Activated CD4-positive, alpha-beta T cell treated with anti-CD3 and anti-CD28 coated beads, Interleukin-2, Interleukin-4, amounts not matched to agents 100 ng/mL and 50 ng/mL, durations not matched to agents 16 hours and 8 hours (primary cell): ENCODE results near the gene STAG1.
"Not testable (repeated sequence)": the region's sequence is repeated elsewhere in the genome, so short reads cannot be mapped to it uniquely, and the experiment has no call there.

Source experiments
- DNase-seq: peaks from one replicate; pipeline ENCODE4 v3.0.0-alpha.2; 2020; ENCODE audit warnings: low spot score

The STAG1 gene

DNA sequence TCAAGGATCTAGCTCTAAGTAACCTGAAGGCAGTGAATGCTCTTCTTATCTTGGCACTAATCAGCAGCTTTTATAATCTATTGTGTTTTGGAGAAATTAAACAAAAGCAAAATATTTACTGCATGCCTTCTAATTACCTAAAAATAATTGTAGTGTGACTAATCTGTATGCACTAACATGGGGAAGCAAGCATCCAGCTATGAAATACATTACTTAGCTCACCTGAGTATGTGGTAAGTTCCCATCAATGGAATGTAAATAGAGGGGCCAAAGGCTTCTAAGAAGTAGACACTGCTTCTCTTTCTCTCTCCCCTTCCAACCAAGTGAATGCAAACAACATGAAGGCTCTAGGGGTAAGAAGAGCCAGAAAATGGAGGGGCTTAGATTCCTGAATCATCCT is 165.6 kb downstream of the STAG1 start:
- no peak for DNase-seq

DNA sequence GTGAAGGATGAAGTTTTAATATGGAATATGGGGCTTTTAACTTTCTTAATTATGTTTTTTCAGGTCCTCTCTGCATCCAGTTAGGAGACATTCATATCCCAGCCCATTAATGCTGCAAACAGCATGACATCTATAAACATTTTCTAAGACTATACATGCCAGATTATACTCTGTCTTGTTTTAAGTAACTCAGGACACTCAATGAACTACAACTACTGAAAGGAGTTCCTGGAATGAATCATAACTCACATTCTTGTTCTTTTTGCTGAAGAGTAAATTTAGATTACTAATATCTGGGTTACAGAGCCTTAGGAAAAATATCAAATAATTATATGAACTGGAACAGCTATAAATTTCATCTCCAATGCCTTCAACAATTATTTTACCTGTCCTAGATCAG is 167.4 kb downstream of the STAG1 start:
- peak; percentile 11 for DNase-seq

DNA sequence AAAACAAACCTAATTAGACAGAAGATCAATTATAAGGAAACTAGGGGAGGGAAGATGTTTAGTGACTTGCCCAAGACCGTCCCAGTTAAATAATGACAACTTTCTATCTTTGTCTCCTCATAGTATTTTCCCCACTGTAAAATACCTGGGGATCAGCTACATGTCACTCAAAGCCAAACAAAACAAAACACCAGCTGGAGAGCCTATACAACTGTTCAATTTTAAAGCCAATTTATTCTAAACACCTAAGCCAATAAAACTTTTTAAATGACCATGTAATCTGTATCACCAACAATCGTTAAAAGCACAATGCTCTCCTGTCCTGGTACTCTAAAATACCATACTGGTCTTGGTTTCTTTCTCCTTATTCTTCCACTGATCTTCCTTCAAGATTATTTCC is 168.4 kb downstream of the STAG1 start:
- no peak for DNase-seq

DNA sequence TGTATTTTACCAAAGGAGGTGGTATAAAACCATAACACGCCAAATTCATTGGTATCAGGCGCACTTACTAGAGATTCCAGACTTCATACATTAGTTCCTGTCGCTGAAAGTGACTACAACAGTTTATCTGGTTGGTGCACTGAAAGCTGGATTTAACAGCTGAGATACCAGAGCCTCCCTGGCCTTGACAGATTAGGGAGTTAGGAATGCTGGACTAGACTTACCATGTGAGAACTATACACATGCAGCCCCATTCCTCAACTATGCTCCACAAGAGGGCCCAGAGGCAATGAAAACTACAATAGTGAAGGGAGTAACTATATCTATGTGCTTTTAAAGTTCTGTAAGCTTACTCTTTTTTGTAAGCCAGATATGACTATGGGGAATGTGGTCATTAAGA is 174.4 kb downstream of the STAG1 start:
- DNase-seq: no peak

DNA sequence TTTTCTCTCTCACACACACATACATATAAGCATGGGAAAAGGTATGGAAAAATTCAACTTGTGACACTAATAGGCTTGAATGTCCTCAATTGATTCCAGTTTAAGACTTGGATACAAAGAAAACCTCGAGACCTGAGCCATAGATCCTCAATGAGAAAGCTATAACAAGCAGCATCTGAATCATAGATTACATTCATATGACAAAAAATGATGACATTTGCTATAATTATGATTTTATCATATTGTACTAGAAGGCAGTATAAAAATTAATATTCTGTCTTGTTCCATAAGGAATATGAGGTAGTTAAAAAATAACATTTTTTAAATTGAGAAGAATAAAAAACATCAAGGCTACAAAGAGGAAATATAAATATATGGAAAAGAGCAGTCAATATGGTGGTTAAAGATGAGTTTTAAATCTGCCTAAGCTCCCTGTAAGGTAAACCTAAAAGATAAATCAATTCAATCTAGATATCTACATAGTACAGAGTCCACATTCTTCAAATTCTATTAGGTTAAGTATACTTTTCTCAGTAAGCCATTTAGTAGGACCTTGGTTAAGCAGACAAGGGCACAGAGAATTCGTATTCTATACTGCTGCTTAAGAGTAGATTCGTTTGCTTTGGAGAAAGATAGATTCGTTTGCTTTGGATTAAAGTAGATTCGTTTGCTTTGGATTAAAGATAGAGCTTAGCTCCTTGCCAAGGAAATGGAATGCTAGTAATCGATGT is 175.7 kb downstream of the STAG1 start:
- no peak for DNase-seq

DNA sequence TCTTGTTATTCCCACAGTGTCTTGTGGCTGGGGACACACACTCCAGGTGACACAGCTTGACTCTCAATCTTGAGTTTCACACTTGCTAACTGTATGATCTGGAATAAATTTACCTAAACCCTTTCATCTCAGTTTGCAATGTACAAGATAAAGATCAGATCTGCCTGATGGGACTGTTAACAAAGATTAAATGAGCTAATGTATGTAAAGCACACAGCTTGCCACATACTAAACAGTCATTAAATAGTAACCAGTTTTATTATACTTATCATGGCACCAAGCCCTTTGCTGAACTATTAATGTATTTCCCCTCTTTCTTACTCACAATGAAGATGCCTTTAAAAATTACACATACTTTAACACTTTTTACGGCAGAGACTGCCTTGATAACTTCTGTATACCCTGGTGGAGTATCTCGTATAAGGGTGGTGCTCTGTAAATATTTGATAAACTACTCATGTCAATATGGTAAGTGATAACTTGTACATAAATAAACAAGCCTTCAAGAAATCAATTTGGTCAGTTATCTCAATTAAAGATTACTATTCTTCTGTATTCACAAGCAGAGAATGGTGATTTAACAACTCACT is 184.5 kb downstream of the STAG1 start:
- DNase-seq: no peak

DNA sequence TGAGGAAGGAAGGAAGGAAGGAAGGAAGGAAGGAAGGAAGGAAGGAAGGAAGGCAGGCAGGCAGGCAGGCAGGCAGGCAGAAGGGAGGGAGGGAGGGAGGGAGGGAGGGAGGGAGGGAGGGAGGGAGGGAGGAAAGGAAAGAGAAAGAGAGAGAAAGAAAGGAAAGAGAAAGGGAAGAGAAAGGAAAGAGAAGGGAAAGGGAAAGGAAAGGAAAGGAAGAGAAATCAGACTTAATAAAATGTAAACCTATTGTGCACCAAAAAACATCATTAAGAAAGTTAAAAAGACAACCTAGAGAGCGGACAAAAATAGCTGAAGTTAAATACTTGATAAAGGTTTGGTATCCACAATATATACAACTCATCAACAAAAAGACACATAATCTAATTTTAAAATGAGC is 187.2 kb downstream of the STAG1 start:
- DNase-seq: not testable (repeated sequence)

DNA sequence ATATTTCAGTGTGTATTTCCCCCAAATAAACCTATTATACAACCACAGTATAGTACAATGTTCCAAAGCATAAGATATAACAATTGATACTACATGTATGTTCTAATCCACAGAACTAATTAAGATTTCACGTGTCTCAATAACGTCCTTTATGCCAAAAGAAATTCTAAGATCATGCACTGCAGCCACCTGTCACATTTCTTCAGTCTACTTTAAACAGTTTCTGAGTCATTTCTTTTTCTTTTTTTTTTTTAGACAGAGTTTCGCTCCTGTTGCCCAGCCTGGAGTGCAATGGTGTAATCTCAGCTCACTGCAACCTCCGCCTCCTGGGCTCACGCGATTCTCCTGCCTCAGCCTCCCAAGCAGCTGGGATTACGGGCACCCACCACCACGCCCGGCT is 190.2 kb downstream of the STAG1 start:
- DNase-seq: no peak

DNA sequence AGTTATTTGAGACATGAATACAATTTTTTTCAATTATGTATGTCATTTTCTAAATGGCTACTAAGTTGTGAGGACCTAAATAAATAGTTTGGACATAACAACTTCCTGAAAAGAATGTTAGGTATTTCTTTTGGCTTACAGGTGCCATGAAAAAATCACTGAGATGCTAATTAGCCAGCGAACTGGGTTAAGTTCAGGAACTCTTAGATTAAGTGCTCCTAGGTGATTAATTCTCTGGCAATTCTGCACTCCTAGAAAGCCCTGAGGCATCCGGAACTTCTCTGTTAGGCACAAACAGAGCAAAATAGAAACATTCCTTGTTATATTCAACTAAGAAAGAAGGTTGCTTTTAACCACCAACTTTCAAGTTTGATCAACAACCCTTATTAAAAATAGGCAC is 192.3 kb downstream of the STAG1 start:
- no peak for DNase-seq

DNA sequence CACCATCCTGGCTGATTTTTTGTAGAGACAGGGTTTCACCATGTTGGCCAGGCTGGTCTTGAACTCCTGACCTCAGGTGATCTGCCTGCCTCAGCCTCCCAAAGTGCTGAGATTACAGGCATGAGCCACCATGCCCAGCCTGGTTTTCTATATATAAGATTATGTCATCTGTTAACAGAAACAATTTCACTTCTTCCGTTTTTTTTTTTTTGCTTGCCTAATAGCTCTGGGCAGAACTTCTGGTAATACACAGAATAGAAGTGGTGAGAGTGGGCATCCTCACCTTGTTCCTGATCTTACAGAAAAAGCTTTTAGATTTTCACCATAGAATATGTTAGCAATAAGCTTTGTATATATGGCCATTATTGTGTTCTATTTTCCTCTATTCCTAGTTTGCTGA is 202.7 kb downstream of the STAG1 start:
- DNase-seq: not testable (repeated sequence)

DNA sequence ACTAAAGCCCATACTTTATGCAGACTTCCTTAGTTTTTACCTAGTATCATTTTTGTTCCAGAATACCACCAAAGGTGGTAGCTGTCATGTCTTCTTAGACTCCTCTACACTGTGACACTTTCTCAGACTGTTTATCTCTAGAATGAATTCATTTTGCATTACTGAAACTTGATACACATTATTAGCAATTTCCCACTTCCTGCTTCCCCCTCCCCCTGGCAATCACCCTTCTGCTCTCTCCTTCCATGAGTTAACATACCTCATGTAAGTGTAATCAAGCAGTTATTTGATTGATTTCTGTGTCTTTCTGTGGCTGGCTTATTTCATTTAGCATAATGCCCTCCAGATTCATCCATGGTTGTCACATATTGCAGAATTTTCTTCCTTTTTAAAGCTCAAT is 204.9 kb downstream of the STAG1 start:
- DNase-seq: no peak

DNA sequence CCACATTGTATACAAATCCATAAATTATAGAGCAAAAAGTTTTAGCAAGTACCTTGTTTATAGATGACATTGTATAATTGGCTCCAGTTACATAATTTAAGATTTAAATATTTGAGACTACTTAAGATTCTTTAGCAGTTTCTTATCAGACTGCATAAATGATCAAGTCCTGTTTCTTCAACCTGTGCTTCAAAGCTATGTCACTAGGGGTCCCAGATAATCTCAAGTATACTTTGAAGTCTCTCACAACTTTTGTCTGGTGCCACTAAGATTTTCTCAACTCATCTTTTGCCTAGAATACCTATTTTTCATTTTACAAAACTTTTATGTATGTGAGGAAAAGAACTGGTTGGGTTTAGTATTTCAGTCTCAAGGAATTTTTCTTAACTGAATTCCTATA is 205.5 kb downstream of the STAG1 start:
- DNase-seq: no peak

DNA sequence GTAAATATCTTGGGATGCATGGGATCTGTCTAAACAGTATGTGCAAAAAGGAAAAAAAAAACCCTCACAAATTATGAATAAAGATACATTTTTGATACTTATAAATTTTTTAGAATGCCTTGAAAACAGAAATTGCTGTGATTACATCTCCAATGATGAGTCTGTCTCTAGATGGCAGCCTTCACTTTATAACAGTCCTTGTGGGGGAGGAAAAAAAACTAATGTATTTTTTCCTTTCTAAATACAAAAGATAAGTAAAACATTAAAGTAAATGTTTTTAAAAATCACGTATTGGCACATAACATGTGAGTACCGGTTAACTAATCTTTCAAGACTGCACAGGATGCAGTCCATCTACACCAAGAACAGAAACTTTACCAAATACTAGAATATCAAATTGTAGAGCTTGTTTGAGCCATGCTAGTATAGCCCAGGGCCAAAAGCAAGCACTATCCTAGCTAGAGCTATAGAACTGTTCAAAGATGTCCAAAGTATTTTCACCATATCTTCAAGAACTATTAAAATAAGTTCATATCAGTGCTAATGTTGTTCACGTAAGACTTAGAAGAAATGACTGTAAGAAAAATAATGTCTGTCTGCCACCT is 206.4 kb downstream of the STAG1 start:
- DNase-seq: no peak

DNA sequence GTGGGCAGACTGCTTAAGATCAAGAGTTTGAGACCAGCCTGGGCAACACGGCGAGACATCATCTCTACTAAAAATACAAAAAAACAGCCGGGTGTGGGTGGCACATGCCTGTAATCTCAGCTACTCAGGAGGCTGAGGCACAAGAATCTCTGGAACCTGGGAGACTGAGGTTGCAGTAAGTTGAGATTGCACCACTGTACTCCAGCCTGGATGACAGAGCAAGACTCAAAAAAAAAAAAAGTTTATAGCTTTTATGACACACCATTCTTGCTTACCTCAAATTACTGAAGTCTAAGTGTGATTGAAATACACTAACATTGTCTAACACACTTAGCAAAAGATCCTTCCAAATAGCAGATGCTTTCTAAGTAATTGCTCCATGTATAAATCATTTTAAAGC is 207.6 kb downstream of the STAG1 start:
- no peak for DNase-seq

DNA sequence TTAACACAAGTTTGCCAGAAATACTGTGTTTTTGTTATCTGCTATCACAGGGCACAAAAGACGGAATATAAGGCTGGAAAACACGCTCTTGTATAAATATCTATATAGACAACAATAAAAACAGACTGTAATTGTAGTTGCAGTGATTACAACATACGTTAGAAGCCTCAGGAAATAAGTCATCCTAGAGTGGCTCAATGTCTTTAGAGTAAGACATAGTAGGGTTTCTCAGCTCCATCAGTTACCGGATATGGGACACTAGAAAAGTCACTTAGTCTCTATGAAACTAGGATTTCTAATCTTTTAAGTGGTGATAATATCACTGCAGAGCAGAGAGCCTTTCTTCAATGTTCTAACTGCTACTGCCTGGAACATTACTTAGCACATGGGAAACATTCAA is 208.8 kb downstream of the STAG1 start:
- DNase-seq: no peak

DNA sequence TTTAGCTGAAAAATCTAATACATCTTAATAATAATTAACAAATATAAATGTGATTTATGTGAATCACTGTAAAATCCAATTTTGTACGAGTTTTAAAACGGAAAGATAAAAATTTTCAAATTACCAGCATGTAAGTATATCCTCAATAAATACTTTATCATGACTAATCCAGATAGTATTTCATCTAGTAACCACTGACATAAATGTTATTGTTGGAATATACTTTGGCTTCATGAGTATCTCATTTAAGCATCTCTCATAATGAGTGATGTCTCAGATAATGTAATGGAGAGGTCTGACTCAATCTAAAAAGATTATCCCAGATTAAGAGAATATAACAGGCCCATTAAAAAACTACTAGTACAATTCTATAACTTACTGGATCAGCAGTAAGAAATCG is 216.3 kb downstream of the STAG1 start:
- DNase-seq: no peak

DNA sequence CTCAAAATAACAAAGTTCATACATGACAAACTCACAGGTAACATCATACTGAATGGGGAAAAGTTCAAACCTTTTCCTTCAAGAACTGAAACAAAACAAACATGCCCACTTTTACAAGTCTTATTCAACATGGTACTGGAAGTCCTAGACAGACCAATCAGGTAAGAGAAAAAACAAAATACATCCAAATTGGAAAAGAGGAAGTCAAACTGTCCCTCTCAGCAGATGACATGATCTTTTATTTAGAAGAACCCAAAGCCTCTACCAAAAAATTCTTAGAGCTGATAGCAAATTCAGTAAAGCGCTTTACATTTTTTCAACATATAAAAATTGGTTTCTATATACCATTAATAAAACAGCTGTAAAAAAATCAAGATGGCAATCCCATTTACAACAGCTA is 219.4 kb downstream of the STAG1 start:
- DNase-seq: no peak

DNA sequence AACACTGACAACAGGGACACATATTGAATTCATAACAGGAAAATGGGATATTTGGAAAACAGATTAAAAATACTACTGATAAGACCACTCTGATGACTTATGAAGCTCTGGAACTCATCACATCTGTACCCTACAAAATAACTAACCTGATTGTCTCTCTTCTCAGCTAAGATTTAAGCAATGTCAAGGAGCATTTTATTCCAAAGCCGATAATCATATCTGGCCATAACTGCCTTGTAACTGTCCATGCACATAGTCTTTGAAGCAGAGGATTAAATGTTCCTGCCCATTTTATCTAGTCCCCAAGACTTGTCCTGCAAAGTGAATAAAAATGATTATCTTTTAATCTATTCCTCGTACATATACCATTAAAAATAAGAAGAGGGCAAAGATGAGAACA is 234.1 kb downstream of the STAG1 start:
- no peak for DNase-seq

DNA sequence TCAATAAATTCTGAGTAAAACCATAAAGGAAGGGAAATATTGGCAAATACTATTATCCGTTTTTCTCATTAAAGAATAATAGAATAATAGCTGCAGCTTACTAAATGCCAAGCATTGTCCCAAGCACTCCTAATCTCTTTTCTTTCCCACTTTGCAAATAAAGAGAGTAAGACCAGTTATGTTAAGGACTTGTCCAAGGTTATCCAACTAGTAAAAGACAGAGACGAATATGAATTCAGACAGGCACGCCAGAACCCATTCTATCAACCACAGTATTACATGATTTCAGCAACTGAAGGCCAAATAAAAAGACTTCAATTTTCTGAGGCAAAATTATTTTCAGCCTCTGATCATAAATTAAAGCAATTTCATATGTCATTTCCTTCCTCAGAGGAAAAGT is 235.5 kb downstream of the STAG1 start:
- no peak for DNase-seq

DNA sequence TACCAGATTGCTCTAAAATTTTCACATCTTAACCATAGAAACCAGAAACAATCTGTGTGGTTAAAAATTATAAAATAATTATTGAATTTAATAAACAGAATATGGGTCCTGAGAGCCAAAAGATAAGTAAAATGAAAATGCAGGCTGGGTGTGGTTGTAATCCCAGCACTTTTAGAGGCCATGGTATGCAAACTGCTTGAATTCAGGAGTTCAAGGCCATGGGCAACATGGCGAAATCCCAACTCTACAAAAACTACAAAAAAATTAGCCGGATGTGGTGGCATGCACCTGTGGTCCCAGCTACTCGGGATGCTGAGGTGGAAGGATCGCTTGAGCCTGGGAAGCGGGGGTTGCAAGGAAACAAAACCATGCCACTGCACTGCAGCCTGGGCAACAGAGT is 236.1 kb downstream of the STAG1 start:
- no peak for DNase-seq

DNA sequence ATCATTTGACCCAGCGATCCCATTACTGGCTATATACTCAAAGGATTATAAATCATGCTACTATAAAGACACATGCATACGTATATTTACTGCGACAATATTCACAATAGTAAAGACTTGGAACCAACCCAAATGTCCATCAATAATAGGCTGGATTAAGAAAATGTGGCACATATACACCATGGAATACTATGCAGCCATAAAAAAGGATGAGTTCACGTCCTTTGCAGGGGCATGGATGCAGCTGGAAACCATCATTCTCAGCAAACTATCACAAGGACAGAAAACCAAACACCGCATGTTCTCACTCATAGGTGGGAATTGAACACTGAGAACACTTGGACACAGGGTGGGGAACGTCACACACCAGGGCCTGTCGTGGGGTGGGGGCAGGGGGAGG is 237.6 kb downstream of the STAG1 start:
- not testable (repeated sequence) for DNase-seq

DNA sequence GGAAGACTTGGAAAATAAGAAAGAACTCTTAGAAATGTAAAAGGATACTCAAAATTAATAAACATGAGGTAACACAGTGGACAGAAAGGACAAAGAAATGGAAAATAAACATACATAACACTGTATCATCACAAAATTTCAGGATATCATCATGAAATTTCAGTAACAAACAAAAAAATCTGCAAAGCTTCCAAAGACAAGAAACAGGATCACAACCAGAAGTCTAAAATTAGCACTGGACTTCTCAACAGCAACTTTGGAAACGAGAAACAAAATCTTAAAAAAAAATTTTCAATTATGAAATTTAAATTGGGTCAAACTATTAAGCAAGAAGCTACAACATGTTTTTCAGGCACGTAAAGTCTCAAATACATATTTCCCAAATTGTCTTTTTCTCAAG is 238.8 kb downstream of the STAG1 start:
- DNase-seq: no peak

DNA sequence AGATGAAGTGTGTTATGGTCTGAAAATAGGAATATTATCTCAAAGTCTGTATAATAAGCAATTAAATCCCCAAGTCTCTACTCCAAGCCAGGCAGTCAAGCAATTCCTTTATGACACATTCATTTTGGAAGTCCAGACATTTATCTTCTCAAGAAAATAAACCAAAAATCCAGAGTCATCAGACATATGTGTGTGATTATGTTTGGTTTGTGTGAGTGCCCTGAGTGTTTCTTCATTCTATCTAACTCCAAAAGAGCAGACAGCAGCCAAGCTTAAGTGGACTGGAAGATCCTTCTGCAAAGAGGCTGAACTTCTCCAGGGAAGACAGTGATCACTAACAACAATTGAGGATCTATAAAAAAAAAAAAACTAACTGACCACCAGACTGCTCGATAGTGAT is 239.8 kb downstream of the STAG1 start:
- DNase-seq: no peak

DNA sequence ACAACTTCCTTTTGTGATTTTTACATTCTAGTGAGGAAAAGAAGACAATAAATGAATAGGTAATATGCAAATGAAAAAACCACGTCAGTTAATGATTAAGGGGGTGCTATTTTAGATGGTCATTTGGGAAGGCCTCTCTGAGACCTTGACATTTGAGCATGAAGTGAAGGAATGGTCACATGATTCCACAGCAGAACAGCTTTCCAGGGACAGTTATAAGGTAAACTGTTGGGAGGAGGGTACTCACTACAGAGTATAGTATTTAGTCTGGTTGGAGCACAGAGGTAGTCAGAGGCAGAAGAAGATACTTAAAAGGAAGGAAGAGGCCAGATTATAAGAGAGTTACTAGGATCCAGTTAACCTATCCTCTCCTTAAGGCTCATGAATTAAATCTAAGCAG is 246.5 kb downstream of the STAG1 start:
- no peak for DNase-seq
